ENCODE results near the gene STX8.

DNA sequence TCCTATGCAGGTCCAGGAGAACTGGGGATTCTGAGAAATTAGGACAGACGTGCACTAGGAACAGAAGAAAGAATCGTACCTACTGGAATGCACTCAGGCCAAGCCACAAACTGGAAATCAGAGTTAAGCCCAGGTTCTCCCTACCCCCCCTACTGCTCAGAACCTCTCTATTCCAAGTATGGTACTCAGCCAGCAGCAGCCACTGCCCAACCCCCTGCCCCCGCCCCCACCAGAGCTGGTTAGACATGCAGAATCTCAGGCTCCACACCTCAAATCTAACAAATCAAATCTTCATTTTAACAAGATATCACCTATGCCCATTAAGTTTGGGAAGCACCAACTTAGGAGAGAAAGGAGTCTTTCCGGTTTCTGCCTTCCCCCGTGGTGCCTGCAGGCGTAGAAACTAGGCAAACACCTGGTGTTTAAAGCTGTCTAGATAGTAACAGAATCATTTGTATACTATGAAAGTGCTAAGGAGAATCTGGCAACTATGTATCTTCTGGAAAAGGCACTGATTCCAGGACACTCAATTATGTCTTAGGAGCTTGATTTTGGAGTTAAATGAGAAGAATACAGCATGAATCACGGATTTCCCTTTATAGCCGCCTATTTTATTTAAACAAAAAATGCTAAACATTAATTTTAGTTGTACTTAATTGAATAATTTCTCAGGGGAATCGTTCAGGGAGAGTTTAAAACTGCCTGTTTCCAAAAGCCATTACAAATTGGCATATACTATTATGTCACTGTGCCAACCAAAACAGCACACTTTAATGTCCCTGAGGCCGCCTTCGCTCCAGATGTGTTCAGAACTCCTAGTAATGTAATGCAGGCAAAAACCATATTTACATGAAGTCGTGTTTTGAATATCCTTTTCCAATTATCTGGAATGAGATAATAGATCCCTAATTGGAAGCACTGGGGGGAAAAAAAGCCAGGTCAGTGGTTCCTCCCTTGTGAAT lies 166.5 kb downstream of the STX8 start:
- TF ChIP-seq, protein P1, sequence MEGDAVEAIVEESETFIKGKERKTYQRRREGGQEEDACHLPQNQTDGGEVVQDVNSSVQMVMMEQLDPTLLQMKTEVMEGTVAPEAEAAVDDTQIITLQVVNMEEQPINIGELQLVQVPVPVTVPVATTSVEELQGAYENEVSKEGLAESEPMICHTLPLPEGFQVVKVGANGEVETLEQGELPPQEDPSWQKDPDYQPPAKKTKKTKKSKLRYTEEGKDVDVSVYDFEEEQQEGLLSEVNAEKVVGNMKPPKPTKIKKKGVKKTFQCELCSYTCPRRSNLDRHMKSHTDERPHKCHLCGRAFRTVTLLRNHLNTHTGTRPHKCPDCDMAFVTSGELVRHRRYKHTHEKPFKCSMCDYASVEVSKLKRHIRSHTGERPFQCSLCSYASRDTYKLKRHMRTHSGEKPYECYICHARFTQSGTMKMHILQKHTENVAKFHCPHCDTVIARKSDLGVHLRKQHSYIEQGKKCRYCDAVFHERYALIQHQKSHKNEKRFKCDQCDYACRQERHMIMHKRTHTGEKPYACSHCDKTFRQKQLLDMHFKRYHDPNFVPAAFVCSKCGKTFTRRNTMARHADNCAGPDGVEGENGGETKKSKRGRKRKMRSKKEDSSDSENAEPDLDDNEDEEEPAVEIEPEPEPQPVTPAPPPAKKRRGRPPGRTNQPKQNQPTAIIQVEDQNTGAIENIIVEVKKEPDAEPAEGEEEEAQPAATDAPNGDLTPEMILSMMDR (IDR thresholded peaks at IDR 0.05; ENCODE audit: borderline replicate concordance, extremely low read depth, low read length, poor library complexity, severe bottlenecking) = no peak
- TF ChIP-seq EZH2 (IDR thresholded peaks at IDR 0.05; ENCODE audit: borderline replicate concordance, low read depth, low read length, severe bottlenecking) = no peak

Measured in DND-41 (cell line).